Uterus (tissue), 2 donors: ENCODE data around the gene PPRC1.

Experiments used
- POLR2A ChIP-seq, 2 donors: fragments of 450-650 bp; IDR thresholded peaks; one replicate each; pipeline ENCODE4 v1.6.1; 2016; ENCODE audit warnings: antibody characterized with exemption in 2 of 2, mild to moderate bottlenecking in 1 of 2, moderate library complexity in 1 of 2
- TF ChIP-seq, protein P1 (sequence below), 4 experiments: fragments of 200-600 bp in 2 of 4; fragments of 450-650 bp in 2 of 4; sonication (generic) in 2 of 4; IDR thresholded peaks; one replicate each; pipeline ENCODE4 v1.5.1; 2016 to 2019; ENCODE audit warnings: antibody characterized with exemption in 4 of 4, mild to moderate bottlenecking in 2 of 4, moderate library complexity in 1 of 4

DNA sequence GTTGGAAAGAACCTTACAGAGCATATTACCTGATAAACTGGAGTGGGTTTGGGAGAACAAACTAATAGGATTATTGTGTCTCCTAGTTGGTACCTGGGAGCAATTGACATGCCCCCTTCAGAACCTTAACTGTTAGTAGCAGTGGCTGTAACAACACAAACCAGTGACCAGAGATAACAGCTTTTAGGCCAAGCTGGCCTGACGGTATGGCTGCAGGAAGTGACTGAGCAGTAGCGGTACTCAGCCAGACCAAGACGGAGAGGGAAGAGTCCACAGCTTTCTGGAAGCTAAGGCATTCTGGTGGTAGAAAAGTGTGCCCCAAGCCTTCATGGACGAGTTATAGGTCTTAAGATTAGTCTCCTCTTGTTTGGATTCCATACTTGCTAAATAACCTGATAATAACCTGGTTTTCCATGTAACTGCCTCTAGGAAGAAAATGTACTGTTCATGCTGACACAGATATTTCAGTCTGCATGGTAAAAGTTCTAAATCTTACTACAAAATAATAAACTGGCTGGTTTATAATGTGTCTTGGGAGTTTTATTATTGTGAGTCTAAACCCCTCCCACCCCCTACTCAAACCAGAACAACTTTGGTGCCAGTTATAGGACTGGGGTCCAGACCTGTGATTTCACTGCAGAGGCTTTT, 30.6 kb downstream of the PPRC1 start:
- TF ChIP-seq, protein P1, sequence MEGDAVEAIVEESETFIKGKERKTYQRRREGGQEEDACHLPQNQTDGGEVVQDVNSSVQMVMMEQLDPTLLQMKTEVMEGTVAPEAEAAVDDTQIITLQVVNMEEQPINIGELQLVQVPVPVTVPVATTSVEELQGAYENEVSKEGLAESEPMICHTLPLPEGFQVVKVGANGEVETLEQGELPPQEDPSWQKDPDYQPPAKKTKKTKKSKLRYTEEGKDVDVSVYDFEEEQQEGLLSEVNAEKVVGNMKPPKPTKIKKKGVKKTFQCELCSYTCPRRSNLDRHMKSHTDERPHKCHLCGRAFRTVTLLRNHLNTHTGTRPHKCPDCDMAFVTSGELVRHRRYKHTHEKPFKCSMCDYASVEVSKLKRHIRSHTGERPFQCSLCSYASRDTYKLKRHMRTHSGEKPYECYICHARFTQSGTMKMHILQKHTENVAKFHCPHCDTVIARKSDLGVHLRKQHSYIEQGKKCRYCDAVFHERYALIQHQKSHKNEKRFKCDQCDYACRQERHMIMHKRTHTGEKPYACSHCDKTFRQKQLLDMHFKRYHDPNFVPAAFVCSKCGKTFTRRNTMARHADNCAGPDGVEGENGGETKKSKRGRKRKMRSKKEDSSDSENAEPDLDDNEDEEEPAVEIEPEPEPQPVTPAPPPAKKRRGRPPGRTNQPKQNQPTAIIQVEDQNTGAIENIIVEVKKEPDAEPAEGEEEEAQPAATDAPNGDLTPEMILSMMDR (IDR thresholded peaks at IDR 0.05) = no peak
- TF ChIP-seq POLR2A (IDR thresholded peaks at IDR 0.05) = no peak
